ENCODE results near the gene NBEA.

Gene NBEA

GRCh38 chr13:35165205-35165604 lies 223.1 kb downstream of the NBEA start:
- H3K4me3 ChIP-seq (ENCODE audit: low read depth, low read length) = no peak overlapping the region
- no peak for TF ChIP-seq CTCF (IDR thresholded peaks at IDR 0.05; ENCODE audit: low read depth, low read length)
- DNase-seq (ENCODE audit: low read depth, low spot score) = no peak
- in situ Hi-C loops (cut with HindIII; ENCODE audit: low sequenced_read_pairs) = no loop called here

- in situ Hi-C loops (cut with HindIII; ENCODE audit: low sequenced_read_pairs) = no loop called here
- TF ChIP-seq CTCF (IDR thresholded peaks at IDR 0.05; ENCODE audit: low read depth, low read length) = no peak
- H3K4me3 ChIP-seq (ENCODE audit: low read depth, low read length) = no peak overlapping the region
- DNase-seq (ENCODE audit: low read depth, low spot score) = no peak
Measured at GRCh38 chr13:35179494-35179893, 237.4 kb downstream of the NBEA start.

DNA sequence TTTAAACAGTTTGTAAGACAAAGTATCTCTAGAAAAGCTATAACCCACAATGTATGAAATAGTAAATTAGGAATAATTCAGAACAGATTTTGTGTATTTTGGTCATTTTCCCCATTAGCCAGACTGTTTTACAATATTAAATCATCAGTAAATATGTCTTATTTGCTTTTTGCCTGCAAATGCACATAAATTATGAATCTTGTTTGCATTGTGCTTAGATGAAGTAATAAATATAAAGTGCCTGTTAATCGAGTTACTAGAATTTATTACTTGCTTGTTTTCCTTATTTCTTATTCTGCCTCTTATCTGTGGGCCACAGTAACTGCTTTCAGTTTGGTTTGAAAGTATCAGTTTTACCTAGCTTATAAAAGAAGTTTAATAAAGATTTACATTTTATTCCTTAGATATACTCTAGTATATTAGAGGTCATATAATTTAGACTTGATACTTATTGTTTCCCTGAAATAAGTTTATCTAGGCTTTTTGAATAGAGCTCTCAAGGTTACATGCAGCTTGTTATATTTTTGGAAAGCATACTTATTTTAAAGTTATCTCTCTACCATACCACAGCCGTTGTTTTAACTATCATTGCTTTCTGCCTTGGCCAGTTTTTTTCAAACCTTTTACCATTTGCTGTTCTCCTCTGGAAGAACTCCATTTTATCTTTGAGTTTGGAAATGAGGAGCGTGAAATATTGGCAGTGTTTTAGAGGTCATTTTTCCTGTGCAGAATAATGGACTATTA lies 238.0 kb downstream of the NBEA start:
- TF ChIP-seq CTCF (IDR thresholded peaks at IDR 0.05; ENCODE audit: low read depth, low read length) = no peak
- H3K4me3 ChIP-seq (ENCODE audit: low read depth, low read length) = no peak overlapping the region
- in situ Hi-C loops (cut with HindIII; ENCODE audit: low sequenced_read_pairs) = no loop called here
- no peak for DNase-seq (ENCODE audit: low read depth, low spot score)

DNA sequence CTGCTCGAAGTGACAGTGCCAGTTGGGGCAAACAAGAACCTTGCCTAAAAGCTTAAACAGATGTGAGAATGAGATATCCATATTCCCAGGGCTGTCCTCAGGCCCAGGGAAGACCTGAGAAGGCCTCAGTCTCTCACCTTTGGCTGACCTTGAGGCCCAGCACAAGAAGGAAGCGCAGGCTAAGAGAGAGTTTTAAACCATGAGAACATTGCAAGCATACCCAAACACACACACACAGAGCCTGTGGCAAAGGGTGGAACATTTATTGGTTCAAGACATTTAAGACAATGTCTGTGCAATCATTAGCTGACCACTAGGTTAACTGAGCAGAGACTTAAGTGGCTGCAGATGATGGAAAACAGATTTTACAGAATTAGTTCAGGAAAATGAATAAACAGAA lies 248.2 kb downstream of the NBEA start:
- in situ Hi-C loops (cut with HindIII; ENCODE audit: low sequenced_read_pairs) = no loop called here
- H3K4me3 ChIP-seq (ENCODE audit: low read depth, low read length) = no peak overlapping the region
- DNase-seq (ENCODE audit: low read depth, low spot score) = no peak
- no peak for TF ChIP-seq CTCF (IDR thresholded peaks at IDR 0.05; ENCODE audit: low read depth, low read length)

GRCh38 chr13:35191883-35192282 lies 249.8 kb downstream of the NBEA start:
- in situ Hi-C loops (cut with HindIII; ENCODE audit: low sequenced_read_pairs) = no loop called here
- TF ChIP-seq CTCF (IDR thresholded peaks at IDR 0.05; ENCODE audit: low read depth, low read length) = no peak
- no peak for DNase-seq (ENCODE audit: low read depth, low spot score)
- no peak overlapping the region for H3K4me3 ChIP-seq (ENCODE audit: low read depth, low read length)

GRCh38 chr13:35198613-35199200 lies 256.6 kb downstream of the NBEA start:
- in situ Hi-C loops (cut with HindIII; ENCODE audit: low sequenced_read_pairs) = no loop called here
- no peak overlapping the region for H3K4me3 ChIP-seq (ENCODE audit: low read depth, low read length)
- no peak for DNase-seq (ENCODE audit: low read depth, low spot score)
- TF ChIP-seq CTCF (IDR thresholded peaks at IDR 0.05; ENCODE audit: low read depth, low read length) = no peak
